ENCODE results near the gene CPLANE2. TPM values are rescaled to one million over a fixed set of nuclear protein-coding genes. Genes with fewer than 3 reads are reported as not detected.

CPLANE2 gene
- total RNA-seq, 3 donors from 2014 or later (not counting 1 experiment from before 2014, with no cell fraction given): 7.6 to 10.8 (median 8.3) TPM

GRCh38 chr1:16191309-16191708 lies 45.7 kb downstream of the CPLANE2 start:
- H3K27me3 ChIP-seq (ENCODE audit: control insufficient read depth, insufficient read depth, low read length): peaks cover 5% of the 10 kb centered on the region
- Mint-ChIP-seq H3K36me3 (no peaks in the 10 kb centered on the region), H3K9me3 (no peaks in the 10 kb centered on the region), H3K27ac (no peak overlapping the region), H3K27me3 (ENCODE audit: low read depth in 2 of 2) (peaks cover 0 to 6% of the 10 kb centered on the region in 2 donors), H3K4me3 (no peak overlapping the region), H3K4me1 (no peaks in the 10 kb centered on the region)
- DNase-seq: no peak
- ATAC-seq: no peak
- WGBS (ENCODE audit: insufficient coverage): 100% methylated on average over 1 of the region's 1 CpG
- H3K9me3 ChIP-seq (ENCODE audit: control insufficient read depth, insufficient read depth, low read length): no peaks in the 10 kb centered on the region
- no peak overlapping the region for H3K4me3 ChIP-seq (ENCODE audit: low read length)
- no peaks in the 10 kb centered on the region for H3K36me3 ChIP-seq (ENCODE audit: control insufficient read depth, insufficient read depth, low read length)
- no peak overlapping the region for H3K27ac ChIP-seq (ENCODE audit: low read length)
- intact Hi-C loops (cut with micrococcal nuclease): no loop called here
- peaks cover 4% of the 10 kb centered on the region for H3K4me1 ChIP-seq (ENCODE audit: control insufficient read depth, insufficient read depth, low read length)
- no peak for TF ChIP-seq CTCF (IDR thresholded peaks at IDR 0.05)

GRCh38 chr1:16189921-16190621 lies 46.9 kb downstream of the CPLANE2 start:
- no peak for ATAC-seq
- Mint-ChIP-seq H3K36me3 (no peaks in the 10 kb centered on the region), H3K27ac (no peak overlapping the region), H3K9me3 (no peaks in the 10 kb centered on the region), H3K27me3 (ENCODE audit: low read depth in 2 of 2) (peaks cover 0 to 6% of the 10 kb centered on the region in 2 donors), H3K4me3 (no peak overlapping the region), H3K4me1 (no peaks in the 10 kb centered on the region)
- H3K36me3 ChIP-seq (ENCODE audit: control insufficient read depth, insufficient read depth, low read length): no peaks in the 10 kb centered on the region
- H3K9me3 ChIP-seq (ENCODE audit: control insufficient read depth, insufficient read depth, low read length): no peaks in the 10 kb centered on the region
- DNase-seq: no peak
- intact Hi-C loops (cut with micrococcal nuclease): no loop called here
- H3K27me3 ChIP-seq (ENCODE audit: control insufficient read depth, insufficient read depth, low read length): peaks cover 5% of the 10 kb centered on the region
- H3K4me1 ChIP-seq (ENCODE audit: control insufficient read depth, insufficient read depth, low read length): peaks cover 4% of the 10 kb centered on the region
- TF ChIP-seq CTCF (IDR thresholded peaks at IDR 0.05): no peak
- H3K27ac ChIP-seq (ENCODE audit: low read length): no peak overlapping the region
- 81% methylated on average over 8 of the region's 9 CpGs for WGBS (ENCODE audit: insufficient coverage)
- no peak overlapping the region for H3K4me3 ChIP-seq (ENCODE audit: low read length)

GRCh38 chr1:16189003-16189402 lies 48.0 kb downstream of the CPLANE2 start:
- 68% methylated on average over 6 of the region's 6 CpGs for WGBS (ENCODE audit: insufficient coverage)
- Histone ChIP-seq H3K4me1 (ENCODE audit: control insufficient read depth, insufficient read depth, low read length) (peaks cover 4% of the 10 kb centered on the region), H3K36me3 (ENCODE audit: control insufficient read depth, insufficient read depth, low read length) (no peaks in the 10 kb centered on the region), H3K27me3 (ENCODE audit: control insufficient read depth, insufficient read depth, low read length) (peaks cover 5% of the 10 kb centered on the region), H3K9me3 (ENCODE audit: control insufficient read depth, insufficient read depth, low read length) (no peaks in the 10 kb centered on the region), H3K27ac (ENCODE audit: low read length) (no peak overlapping the region), H3K4me3 (ENCODE audit: low read length) (no peak overlapping the region)
- DNase-seq (no peak), ATAC-seq (no peak)
- Mint-ChIP-seq H3K9me3 (no peaks in the 10 kb centered on the region), H3K4me3 (no peak overlapping the region), H3K27me3 (ENCODE audit: low read depth in 2 of 2) (peaks cover 0 to 6% of the 10 kb centered on the region in 2 donors), H3K4me1 (no peaks in the 10 kb centered on the region), H3K27ac (no peak overlapping the region), H3K36me3 (no peaks in the 10 kb centered on the region)
- no peak for TF ChIP-seq CTCF (IDR thresholded peaks at IDR 0.05)
- intact Hi-C loops (cut with micrococcal nuclease): no loop called here
